Sciatic nerve (tissue), 2 donors: ENCODE measurements around the gene RAP1A. TPM values are rescaled to one million over a fixed set of nuclear protein-coding genes. Genes with fewer than 3 reads are reported as not detected.

Experiments used
- ATAC-seq: fragments of 200-7000 bp; cut with Tn5 transposase; one replicate; pipeline ENCODE4 v1.9.1; 2020; ENCODE audit warnings: mild to moderate bottlenecking, moderate library complexity
- DNase-seq: peaks from one replicate; pipeline ENCODE4 v3.0.0-alpha.2; 2020; ENCODE audit warnings: low spot score
- intact Hi-C: fragments of 100-400 bp; cut with DNase I; formaldehyde crosslinking; loops from one replicate; pipeline ENCODE4 v1.14.2; 2022
- total RNA-seq: library from RNA; stranded (reverse); fragmentation: NEBNext Ultra II Directional; extraction: Animal tissue kit (Norgen Biotek cat#: 25700); gene quantifications from one replicate; pipeline ENCODE4 v1.2.1, GENCODE V29; 2021
- donor health status: DM: no; HTN: no; CAD: no.
- donor health status: DM: no; HTN: no; CAD: no.

Gene RAP1A
- total RNA-seq, 1 donor from 2014 or later, result 97.0 TPM

DNA sequence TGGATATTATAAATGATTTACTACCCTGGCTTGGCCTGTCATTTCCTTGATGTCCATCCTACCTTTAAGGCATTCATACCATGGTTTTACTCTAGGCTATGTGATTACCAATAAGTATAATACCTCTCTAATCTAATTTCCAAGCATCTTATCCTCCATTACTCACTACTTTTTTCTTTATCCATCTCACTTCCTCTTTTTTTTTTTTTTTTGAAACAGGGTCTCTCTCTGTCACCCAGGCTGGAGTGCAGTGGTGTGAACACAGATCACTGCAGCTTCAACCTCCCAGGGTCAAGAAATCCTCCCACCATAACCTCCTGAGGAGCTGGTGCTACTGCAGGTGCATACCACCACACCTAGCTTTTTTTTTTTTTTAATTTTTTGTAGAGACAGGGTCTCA is 79.7 kb downstream of the RAP1A start:
- intact Hi-C loops, result no loop called here
- no peak for ATAC-seq
- DNase-seq, result no peak

DNA sequence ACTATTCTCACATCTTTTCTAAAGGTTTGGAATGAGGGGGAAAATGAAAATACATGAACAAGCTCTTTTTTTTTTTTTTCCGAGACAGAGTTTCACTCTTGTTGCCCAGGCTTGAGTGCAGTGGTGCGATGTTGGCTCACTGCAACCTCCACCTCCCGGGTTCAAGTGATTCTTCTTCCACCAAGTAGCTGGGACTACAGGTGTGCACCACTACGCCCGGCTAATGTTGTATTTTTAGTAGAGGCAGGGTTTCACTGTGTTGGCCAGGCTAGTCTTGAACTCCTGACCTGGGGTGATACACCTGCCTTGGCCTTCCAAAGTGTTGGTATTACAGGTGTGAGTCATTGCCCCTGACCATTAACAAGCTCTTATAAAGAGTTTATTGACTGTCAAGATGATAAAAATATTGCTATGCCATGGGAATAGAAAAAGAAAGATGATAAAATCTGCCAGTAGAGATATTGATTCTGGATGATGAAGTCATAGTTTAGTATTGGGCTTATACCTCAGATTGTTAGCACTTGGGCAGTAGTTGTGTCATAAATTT is 83.0 kb downstream of the RAP1A start:
- no peak for DNase-seq
- ATAC-seq, result no peak
- intact Hi-C loops, result no loop called here

GRCh38 chr1:111704240-111704639 is 84.7 kb downstream of the RAP1A start:
- no peak for ATAC-seq
- no peak for DNase-seq
- intact Hi-C loops, result no loop called here

DNA sequence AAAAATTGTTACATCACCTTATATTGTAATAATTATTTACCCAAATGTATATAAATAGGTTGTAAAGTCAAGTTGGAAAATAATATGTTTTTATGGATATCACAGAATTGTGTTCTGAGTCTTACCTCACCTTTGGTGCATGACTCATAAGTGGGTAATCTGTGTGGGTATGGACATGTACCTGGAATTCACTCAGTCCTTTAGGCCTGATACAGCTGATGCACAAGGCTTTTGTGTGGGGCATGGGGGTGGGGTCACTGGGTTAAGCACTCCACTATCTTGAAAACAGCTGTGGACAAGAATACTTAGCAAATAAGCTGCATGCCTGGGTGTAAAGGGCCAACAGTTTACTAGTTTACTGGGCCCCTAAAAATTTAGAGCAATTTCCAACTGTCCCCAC is 85.2 kb downstream of the RAP1A start:
- ATAC-seq, result no peak
- intact Hi-C loops, result no loop called here
- DNase-seq, result no peak

DNA sequence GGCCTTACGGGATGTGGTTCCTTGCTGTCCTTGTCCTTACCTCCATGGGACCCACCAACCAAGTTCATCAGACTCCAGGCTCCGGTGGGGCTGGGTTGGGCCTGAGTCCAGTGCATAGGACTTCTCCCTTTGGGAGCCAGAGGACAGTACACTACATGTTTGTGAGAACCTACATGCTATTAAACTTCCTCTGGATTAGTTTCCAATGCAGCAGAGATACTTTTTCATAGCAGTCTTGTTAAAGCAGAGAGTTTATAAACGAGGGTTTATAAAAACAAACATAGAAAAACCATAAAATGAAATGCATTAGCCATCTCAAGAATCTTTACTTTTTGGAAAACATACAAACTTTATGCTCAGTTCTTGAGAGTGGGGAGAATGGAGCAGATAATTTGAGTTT is 86.3 kb downstream of the RAP1A start:
- no peak for ATAC-seq
- intact Hi-C loops, result no loop called here

DNA sequence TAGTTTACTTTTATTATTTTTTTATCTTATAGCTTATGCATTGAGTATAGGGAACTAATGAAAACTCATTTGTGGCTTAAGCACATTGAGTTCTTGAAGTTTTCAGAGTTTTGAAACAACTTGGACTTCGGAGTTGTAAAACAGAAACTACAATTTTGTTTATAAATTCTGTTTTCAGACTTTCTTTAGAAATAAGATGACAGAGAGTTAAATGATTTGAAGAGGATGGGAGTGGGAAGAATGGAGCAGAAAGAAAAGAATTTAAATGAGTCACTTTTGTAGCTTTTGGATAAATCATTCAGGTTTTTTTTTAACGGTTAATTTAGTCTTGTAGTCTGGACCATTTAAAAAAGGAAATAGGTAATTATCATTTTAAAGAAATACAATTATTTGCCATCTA is 87.3 kb downstream of the RAP1A start:
- ATAC-seq, result no peak
- intact Hi-C loops, result no loop called here
- no peak for DNase-seq

More for the DNA sequence above, 86.3 kb downstream of the RAP1A start:
- DNase-seq, result no peak

GRCh38 chr1:111707906-111708305 is 88.3 kb downstream of the RAP1A start:
- intact Hi-C loops, result no loop called here
- DNase-seq (no peak), ATAC-seq (no peak)

DNA sequence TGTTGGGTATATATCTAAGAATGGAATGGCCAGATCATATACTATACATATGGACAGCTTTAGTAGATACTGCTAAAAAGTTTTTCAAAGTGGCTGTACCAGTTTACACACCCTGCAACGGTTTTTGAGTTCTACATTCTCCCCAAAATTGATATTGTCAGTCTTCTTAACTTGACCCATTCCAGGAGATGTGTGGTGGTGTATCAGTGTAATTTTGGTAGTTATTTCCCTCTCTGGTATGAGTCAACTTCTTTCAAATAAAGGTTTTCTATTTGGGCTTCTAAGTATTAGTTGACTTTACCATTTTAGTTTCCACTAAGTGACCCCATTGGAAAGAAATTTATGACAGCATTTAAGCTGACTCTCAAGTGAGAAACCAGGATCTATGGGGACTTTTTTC is 90.4 kb downstream of the RAP1A start:
- intact Hi-C loops, result no loop called here
- ATAC-seq (no peak), DNase-seq (no peak)

DNA sequence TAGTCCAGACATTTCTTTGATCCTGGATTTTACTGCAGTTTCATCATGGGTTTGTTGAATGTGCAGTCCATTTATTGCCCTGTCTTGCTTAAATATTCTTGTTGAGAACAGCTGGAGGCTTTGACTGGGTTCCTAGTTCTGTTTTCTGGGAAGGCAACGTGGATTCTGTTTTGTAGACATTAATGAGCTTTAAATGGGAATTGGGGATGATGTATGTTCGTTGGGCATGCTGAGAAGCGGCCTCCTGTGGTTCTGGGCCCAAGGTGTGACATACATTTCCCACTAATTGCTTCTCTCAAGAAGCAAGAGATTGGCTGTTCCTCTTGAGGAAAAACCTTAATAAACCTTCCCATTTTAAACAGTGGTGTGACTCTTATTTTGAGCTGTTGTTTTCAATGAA is 96.7 kb downstream of the RAP1A start:
- intact Hi-C loops, result loop anchor here (5.0 kb wide), 1 partner anchor 41 kb away; the partner anchor contains the start of gene DDX20
- DNase-seq (no peak), ATAC-seq (no peak)

DNA sequence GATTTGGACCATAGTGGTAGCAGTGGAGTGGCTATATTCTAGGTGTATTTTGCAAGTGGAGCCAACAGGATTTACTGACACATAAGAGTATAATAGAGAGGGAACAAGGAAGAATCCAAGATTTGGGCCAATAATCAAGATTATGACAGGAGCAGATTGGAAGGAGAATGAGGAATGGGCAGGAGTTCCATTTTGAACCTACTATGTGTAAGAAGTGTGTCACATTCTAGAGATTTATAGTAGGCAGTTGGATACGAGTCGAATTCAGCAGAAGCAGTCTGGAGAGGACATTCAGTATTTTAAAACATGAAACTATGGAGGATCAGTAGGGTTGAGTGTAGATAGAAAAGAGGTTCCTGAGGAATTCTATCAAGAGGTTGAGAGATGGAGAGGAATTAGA is 97.9 kb downstream of the RAP1A start:
- ATAC-seq, result no peak
- intact Hi-C loops, result loop anchor here (5.0 kb wide), 1 partner anchor 40 kb away; the partner anchor contains the start of gene DDX20
- no peak for DNase-seq

GRCh38 chr1:111719135-111719534 is 99.5 kb downstream of the RAP1A start:
- DNase-seq, result no peak
- intact Hi-C loops, result loop anchor here (5.0 kb wide), 1 partner anchor 38 kb away; the partner anchor contains the start of gene DDX20
- no peak for ATAC-seq

GRCh38 chr1:111719674-111720132 is 100.1 kb downstream of the RAP1A start:
- no peak for DNase-seq
- no peak for ATAC-seq
- intact Hi-C loops, result loop anchor here (5.0 kb wide), 1 partner anchor 38 kb away; the partner anchor contains the start of gene DDX20

DNA sequence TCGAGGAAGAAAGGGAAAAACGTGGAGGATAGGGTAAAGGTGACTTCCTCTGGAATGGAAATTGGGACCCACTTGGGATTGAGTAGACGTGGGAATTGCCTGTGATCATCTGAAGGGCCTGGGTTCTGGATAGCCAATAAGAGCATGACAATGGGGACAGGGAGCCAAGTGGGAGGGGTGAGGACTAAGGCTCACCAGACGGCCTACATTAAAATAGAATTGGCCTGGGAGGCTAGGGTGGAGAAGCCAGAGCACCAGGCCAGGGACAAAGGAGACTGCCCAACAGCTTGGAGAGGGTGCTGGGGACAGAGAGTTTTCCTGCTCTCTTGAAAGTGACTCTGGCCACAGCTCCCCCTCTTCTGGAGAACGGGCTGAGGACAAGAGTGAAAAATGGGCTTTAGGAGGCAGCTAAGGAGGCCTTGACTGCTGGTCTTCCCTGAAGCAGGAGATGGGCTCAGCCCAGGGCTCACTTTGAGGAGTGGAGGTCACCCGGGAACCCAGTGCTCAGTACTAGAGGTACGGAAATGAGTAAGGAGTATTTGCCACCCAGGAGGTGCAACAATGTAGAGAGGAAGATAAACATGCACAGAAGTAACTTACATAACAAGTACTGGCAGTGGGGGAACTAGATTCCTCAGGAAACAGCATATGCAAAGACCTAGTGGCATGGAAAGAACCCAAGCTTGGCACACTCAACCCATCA is 100.8 kb downstream of the RAP1A start:
- DNase-seq, result no peak
- no peak for ATAC-seq
- intact Hi-C loops, result no loop called here

DNA sequence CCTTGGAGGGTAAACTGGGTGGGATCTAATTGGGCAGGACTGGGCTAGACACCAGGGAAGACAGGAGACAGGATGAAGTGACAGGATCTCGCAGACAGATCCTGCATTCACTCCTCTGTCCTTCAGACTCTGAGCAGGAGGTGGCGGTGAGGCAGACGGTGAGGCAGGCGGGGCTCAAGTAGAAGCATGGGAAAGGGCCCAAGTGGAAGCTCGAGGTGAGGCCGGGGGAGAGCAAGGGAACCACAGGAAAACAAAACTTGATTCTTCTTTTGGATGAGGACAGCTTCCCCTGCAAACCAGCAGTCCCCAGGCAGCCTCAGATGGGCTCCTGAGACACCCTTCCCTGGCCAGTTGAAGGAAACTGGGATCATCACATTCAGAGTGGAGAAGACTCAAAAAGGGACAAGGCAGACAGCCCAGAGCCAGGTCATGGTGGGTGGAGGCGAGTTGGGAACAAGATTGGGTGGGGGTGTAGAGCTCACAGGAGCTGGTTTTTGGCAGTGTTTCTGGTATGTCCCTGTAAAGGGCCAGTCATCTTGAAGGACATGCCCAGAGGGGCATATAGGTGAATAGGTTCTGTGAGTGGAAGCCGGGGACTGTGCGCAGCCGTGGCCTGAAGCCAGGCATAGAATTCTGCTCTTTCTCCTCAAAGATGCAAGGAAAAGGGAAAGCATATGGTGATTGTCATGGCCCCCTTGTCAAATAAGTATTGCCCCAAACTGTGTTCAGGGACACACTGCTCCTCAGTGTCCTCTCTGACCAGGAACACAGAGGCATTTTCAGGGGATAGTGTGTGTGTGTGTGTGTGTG is 101.6 kb downstream of the RAP1A start:
- intact Hi-C loops, result no loop called here
- ATAC-seq (no peak), DNase-seq (no peak)

DNA sequence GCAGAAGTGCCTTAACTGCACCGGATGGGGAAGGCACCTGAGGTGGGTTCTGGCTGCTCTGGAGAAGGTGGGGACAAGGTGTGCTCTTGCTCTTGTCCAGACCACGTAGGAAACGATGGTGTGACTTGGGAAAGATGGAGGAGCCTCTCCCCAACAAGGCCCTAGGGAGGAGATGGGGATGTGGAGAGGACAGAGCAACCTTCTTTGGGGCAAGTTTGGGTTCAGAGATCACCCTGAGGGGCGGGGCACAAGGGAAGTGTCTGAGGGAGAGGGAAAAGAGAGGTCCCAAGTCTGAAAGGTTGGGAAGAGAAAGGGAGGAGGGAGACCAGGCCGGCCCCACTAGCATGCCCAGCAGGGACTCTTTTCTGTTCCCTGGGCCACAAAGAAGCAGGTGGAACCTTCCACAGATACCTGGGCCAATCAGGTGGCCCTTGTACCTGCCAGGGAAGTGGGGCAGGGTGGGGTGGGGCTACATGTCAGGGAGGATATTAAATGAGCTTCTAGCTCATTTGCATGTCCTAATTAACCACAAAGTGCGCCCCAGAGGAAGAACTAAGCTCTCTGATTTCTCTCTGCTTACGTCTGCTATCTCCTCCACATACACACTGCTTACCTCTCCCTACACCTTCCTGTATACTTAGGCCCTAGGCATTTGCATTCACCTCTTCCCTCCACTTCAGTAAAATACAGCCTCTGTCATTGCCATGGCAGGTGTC is 103.7 kb downstream of the RAP1A start:
- intact Hi-C loops, result no loop called here
- DNase-seq (no peak), ATAC-seq (no peak)

GRCh38 chr1:111723871-111724270 is 104.3 kb downstream of the RAP1A start:
- intact Hi-C loops, result no loop called here
- ATAC-seq, result no peak
- DNase-seq, result no peak

GRCh38 chr1:111725192-111725591 is 105.6 kb downstream of the RAP1A start:
- no peak for DNase-seq
- intact Hi-C loops, result loop anchor here (5.0 kb wide), 1 partner anchor 1718 kb away; no protein-coding TSS in a partner anchor
- peak; percentile 46 for ATAC-seq

DNA sequence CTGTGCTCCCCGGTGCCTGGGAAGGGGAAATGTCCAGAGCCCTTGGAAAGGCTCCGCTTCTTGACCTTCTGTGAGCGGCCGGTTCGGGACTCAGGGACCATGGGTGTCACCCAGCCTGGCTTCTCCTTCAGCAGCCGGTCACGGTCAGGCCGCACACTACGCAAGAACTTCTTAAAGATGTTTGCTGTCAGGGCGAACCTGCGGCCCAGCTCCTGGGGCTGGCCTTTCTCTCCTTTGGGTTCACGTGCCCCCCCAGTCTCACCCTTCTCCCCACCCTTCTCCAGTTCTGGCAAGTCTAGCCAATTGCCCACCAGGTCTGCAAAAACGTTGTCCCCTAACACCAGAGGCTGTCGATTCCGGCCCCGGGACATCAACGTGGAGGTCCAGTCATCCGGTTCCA is 107.5 kb downstream of the RAP1A start:
- ATAC-seq (no peak), DNase-seq (no peak)
- intact Hi-C loops, result loop anchor here (5.0 kb wide), 1 partner anchor 1720 kb away; no protein-coding TSS in a partner anchor

- DNase-seq (no peak), ATAC-seq (no peak)
- intact Hi-C loops, result loop anchor here (5.0 kb wide), 1 partner anchor 1722 kb away; no protein-coding TSS in a partner anchor
These were observed 109.8 kb downstream of the RAP1A start for GRCh38 chr1:111729271-111729921.
